NCI-H748 treated with DMSO at 0.1 percent for 48 hours (cell line): ENCODE measurements around the gene OR4D2.
"Not testable (repeated sequence)": the region's sequence is repeated elsewhere in the genome, so short reads cannot be mapped to it uniquely, and the experiment has no call there.

Experiments
- DNase-seq: peaks from one replicate; lab custom pipeline; 2025; lab: John Stamatoyannopoulos, UW

The OR4D2 gene

GRCh38 chr17:58166682-58167081, at the start of gene OR4D2:
OR4D2 (plus strand) TSS chr17:58166982; CDS start chr17:58169656, 2,674 bp downstream.
- no peak for DNase-seq

GRCh38 chr17:58117382-58117781, 49.4 kb upstream of the OR4D2 start:
- no peak for DNase-seq

GRCh38 chr17:58119491-58119890, 47.3 kb upstream of the OR4D2 start:
- no peak for DNase-seq

- DNase-seq, result no peak
Observed at GRCh38 chr17:58120195-58120822, 46.5 kb upstream of the OR4D2 start.

- DNase-seq, result no peak
Observed at GRCh38 chr17:58121925-58122324, 44.9 kb upstream of the OR4D2 start.

- no peak for DNase-seq
Observed at GRCh38 chr17:58127846-58128245, 38.9 kb upstream of the OR4D2 start.

- DNase-seq, result not testable (repeated sequence)
Observed at GRCh38 chr17:58132697-58133096, 34.1 kb upstream of the OR4D2 start.

- DNase-seq, result no peak
Observed at GRCh38 chr17:58136669-58137279, 30.0 kb upstream of the OR4D2 start.

GRCh38 chr17:58141505-58141904, 25.3 kb upstream of the OR4D2 start:
- DNase-seq, result no peak

GRCh38 chr17:58143335-58143734, 23.4 kb upstream of the OR4D2 start:
- DNase-seq, result not testable (repeated sequence)

- no peak for DNase-seq
Observed at GRCh38 chr17:58144801-58145200, 22.0 kb upstream of the OR4D2 start.

GRCh38 chr17:58147930-58148434, 18.8 kb upstream of the OR4D2 start, which contains the start of gene OR4D1:
OR4D1 (plus strand) TSS chr17:58148384; CDS start chr17:58155154, 6,770 bp downstream.
- no peak for DNase-seq

GRCh38 chr17:58148609-58149008, 18.2 kb upstream of the OR4D2 start:
- no peak for DNase-seq

- DNase-seq, result no peak
Observed at GRCh38 chr17:58150394-58150793, 16.4 kb upstream of the OR4D2 start.

GRCh38 chr17:58153046-58153445, 13.7 kb upstream of the OR4D2 start:
- no peak for DNase-seq

- no peak for DNase-seq
Observed at GRCh38 chr17:58153671-58154070, 13.1 kb upstream of the OR4D2 start.

- no peak for DNase-seq
Observed at GRCh38 chr17:58156839-58157803, 9.7 kb upstream of the OR4D2 start.

GRCh38 chr17:58158181-58158580, 8.6 kb upstream of the OR4D2 start:
- DNase-seq, result no peak

- DNase-seq, result no peak
Observed at GRCh38 chr17:58161566-58161965, 5.2 kb upstream of the OR4D2 start.

- DNase-seq, result no peak
Observed at GRCh38 chr17:58165981-58166380, 801 bp upstream of the OR4D2 start.

GRCh38 chr17:58170622-58171021, 3.8 kb downstream of the OR4D2 start:
- DNase-seq, result no peak

- DNase-seq, result peak; percentile 45
Observed at GRCh38 chr17:58172369-58173071, 5.7 kb downstream of the OR4D2 start.
